HG03565 (cell line): Measurements from ENCODE around the gene UBL7.

ENCODE experiments used
- ATAC-seq: cut with Tn5 transposase; IDR thresholded peaks from one replicate; pipeline ENCODE4 v1.9.1; 2021; ENCODE audit warnings: mild to moderate bottlenecking, moderate library complexity; ENCODE audit not compliant: unreplicated experiment

The UBL7 gene

GRCh38 chr15:74424901-74425528 lies 35.9 kb downstream of the UBL7 start:
- no peak for ATAC-seq

- no peak for ATAC-seq
These were observed 37.3 kb downstream of the UBL7 start for GRCh38 chr15:74423431-74424257.

- ATAC-seq, result no peak
These were observed 38.1 kb downstream of the UBL7 start for GRCh38 chr15:74422652-74423430.

GRCh38 chr15:74422265-74422651 lies 38.7 kb downstream of the UBL7 start:
- ATAC-seq, result no peak

GRCh38 chr15:74421302-74422245 lies 39.4 kb downstream of the UBL7 start:
- ATAC-seq, result no peak

GRCh38 chr15:74420193-74420905 lies 40.6 kb downstream of the UBL7 start:
- ATAC-seq, result no peak

- ATAC-seq, result no peak
These were observed 41.5 kb downstream of the UBL7 start for GRCh38 chr15:74419432-74419831.

GRCh38 chr15:74418575-74419338 lies 42.2 kb downstream of the UBL7 start:
- no peak for ATAC-seq

- no peak for ATAC-seq
These were observed 43.3 kb downstream of the UBL7 start for GRCh38 chr15:74417670-74418069.

- no peak for ATAC-seq
These were observed 43.7 kb downstream of the UBL7 start for GRCh38 chr15:74417225-74417624.

GRCh38 chr15:74415966-74416916 lies 44.7 kb downstream of the UBL7 start:
- no peak for ATAC-seq

GRCh38 chr15:74414603-74415338 lies 46.2 kb downstream of the UBL7 start:
- no peak for ATAC-seq

- ATAC-seq, result no peak
These were observed 46.8 kb downstream of the UBL7 start for GRCh38 chr15:74414081-74414580.

- no peak for ATAC-seq
These were observed 47.4 kb downstream of the UBL7 start for GRCh38 chr15:74413350-74414080.

GRCh38 chr15:74412159-74412558 lies 48.8 kb downstream of the UBL7 start:
- ATAC-seq, result no peak

- no peak for ATAC-seq
These were observed 49.3 kb downstream of the UBL7 start for GRCh38 chr15:74411686-74412085.

- no peak for ATAC-seq
These were observed 50.5 kb downstream of the UBL7 start for GRCh38 chr15:74410502-74410901.
